Bone marrow (tissue), 2 donors: Measurements from ENCODE around the gene IL11.
"Not testable (repeated sequence)": the region's sequence is repeated elsewhere in the genome, so short reads cannot be mapped to it uniquely, and the experiment has no call there.

Source experiments
- DNase-seq, 2 donors: peaks; one replicate each; lab custom pipeline; 2025; lab: John Stamatoyannopoulos, UW

Gene IL11

GRCh38 chr19:55350620-55351315 lies 19.5 kb downstream of the IL11 start:
- no peak for DNase-seq

GRCh38 chr19:55348317-55349034 lies 21.8 kb downstream of the IL11 start:
- no peak for DNase-seq

GRCh38 chr19:55347442-55348009 lies 22.7 kb downstream of the IL11 start:
- DNase-seq: no peak

GRCh38 chr19:55346725-55347441 lies 23.4 kb downstream of the IL11 start:
- DNase-seq: no peak

GRCh38 chr19:55345818-55346724 lies 24.2 kb downstream of the IL11 start:
- no peak for DNase-seq

- DNase-seq: no peak
Measured at GRCh38 chr19:55345101-55345817, 25.0 kb downstream of the IL11 start.

GRCh38 chr19:55344444-55344843 lies 25.8 kb downstream of the IL11 start:
- no peak for DNase-seq

GRCh38 chr19:55341595-55342531 lies 28.4 kb downstream of the IL11 start:
- no peak for DNase-seq

GRCh38 chr19:55341171-55341588 lies 29.1 kb downstream of the IL11 start:
- no peak for DNase-seq

- no peak for DNase-seq
Measured at GRCh38 chr19:55340784-55341147, 29.5 kb downstream of the IL11 start.

GRCh38 chr19:55339889-55340783 lies 30.1 kb downstream of the IL11 start:
- no peak for DNase-seq

- peak; percentile 97 to 99 for DNase-seq
Measured at GRCh38 chr19:55339105-55339888, 31.0 kb downstream of the IL11 start, which contains the start of gene KMT5C. Gene KMT5C, plus strand, starts transcription at chr19:55339876. Its CDS starts 2,061 bp downstream, at chr19:55341937.

- no peak for DNase-seq
Measured at GRCh38 chr19:55336101-55336500, 34.2 kb downstream of the IL11 start.

GRCh38 chr19:55333870-55334269 lies 36.4 kb downstream of the IL11 start:
- no peak for DNase-seq

GRCh38 chr19:55329791-55330190 lies 40.5 kb downstream of the IL11 start:
- not testable (repeated sequence) for DNase-seq

- DNase-seq: not testable (repeated sequence)
Measured at GRCh38 chr19:55328774-55329318, 41.4 kb downstream of the IL11 start.

- DNase-seq: peak in 1 of 2 donors; percentile 19
Measured at GRCh38 chr19:55325172-55325571, 45.1 kb downstream of the IL11 start, which contains the start of gene TMEM150B. Gene TMEM150B, minus strand, starts transcription at chr19:55325341. Its CDS starts 4,305 bp downstream, at chr19:55321036.
